SK-N-MC (cell line): Measurements from ENCODE around the gene PAX9.

Experiments used
- DNase-seq: peaks from one replicate; pipeline ENCODE4 v3.0.0-alpha.2; 2011; ENCODE audit warnings: low read depth, low spot score
- H3K27ac ChIP-seq: fragments of 200-600 bp; sonication (generic); 2 replicates; pipeline ENCODE4 v1.5.1; 2016; ENCODE audit warnings: mixed run types
- H3K36me3 ChIP-seq: fragments of 200-600 bp; sonication (generic); 2 replicates; pipeline ENCODE4 v1.6.1; 2017; ENCODE audit warnings: antibody characterized with exemption, low read length, mixed read lengths; ENCODE audit not compliant: insufficient read depth
- H3K4me3 ChIP-seq: fragments of 200-600 bp; sonication (generic); 2 replicates; pipeline ENCODE4 v1.5.1; 2016
- H3K9ac ChIP-seq: fragments of 200-600 bp; sonication (generic); 2 replicates; pipeline ENCODE4 v1.8.0; 2017; ENCODE audit warnings: mixed run types, mixed read lengths; ENCODE audit not compliant: insufficient read length
- H3K9me3 ChIP-seq: fragments of 200-600 bp; sonication (generic); 2 replicates; pipeline ENCODE4 v1.6.1; 2017; ENCODE audit warnings: low read depth, mild to moderate bottlenecking, antibody characterized with exemption, low read length, moderate library complexity, mixed read lengths
- EZH2 ChIP-seq: fragments of 200-600 bp; sonication (generic); IDR thresholded peaks from one replicate; pipeline ENCODE4 v1.6.1; 2017; ENCODE audit warnings: antibody characterized with exemption
- FOXP2 ChIP-seq: optimal IDR thresholded peaks from 2 replicates; pipeline ENCODE3; 2011; ENCODE audit warnings: mild to moderate bottlenecking, moderate library complexity; ENCODE audit not compliant: insufficient read depth; ENCODE audit errors: extremely low read length, control extremely low read depth
- POLR2AphosphoS5 ChIP-seq: IDR thresholded peaks from 2 replicates; pipeline ENCODE4 v1.6.1; 2012; ENCODE audit warnings: mild to moderate bottlenecking, low read depth, low read length, borderline replicate concordance

PAX9 gene

GRCh38 chr14:36663404-36664321, 2.0 kb downstream of the PAX9 start:
- Histone ChIP-seq H3K4me3 (peak overlapping the region; percentile 84), H3K27ac (peak overlapping the region; percentile 59), H3K9ac (peak overlapping the region; percentile 61), H3K36me3 (peaks cover 27% of the 10 kb centered on the region), H3K9me3 (no peaks in the 10 kb centered on the region)
- DNase-seq: no peak
- no peak for TF ChIP-seq POLR2AphosphoS5
- no peak for TF ChIP-seq FOXP2
- no peak for TF ChIP-seq EZH2

- Histone ChIP-seq H3K27ac (peak overlapping the region; percentile 59; the same call in 1 of the 2 replicates), H3K9ac (peak overlapping the region; percentile 61), H3K4me3 (peak overlapping the region; percentile 84), H3K9me3 (no peaks in the 10 kb centered on the region), H3K36me3 (peaks cover 27% of the 10 kb centered on the region)
- TF ChIP-seq POLR2AphosphoS5 (no peak), EZH2 (no peak), FOXP2 (no peak)
- no peak for DNase-seq
These were observed 2.9 kb downstream of the PAX9 start for GRCh38 chr14:36664322-36665193.

- no peak for DNase-seq
- Histone ChIP-seq H3K27ac (no peak overlapping the region), H3K36me3 (peaks cover 29% of the 10 kb centered on the region), H3K9ac (no peak overlapping the region), H3K4me3 (no peak overlapping the region; the same call in 1 of the 2 replicates), H3K9me3 (no peaks in the 10 kb centered on the region)
- TF ChIP-seq EZH2 (no peak), POLR2AphosphoS5 (no peak), FOXP2 (no peak)
These were observed 4.3 kb downstream of the PAX9 start for GRCh38 chr14:36665887-36666415.

- DNase-seq: no peak
- no peak overlapping the region for H3K27ac ChIP-seq
- no peak overlapping the region for H3K4me3 ChIP-seq
- no peak overlapping the region for H3K9ac ChIP-seq
- H3K36me3 ChIP-seq: peaks cover 36% of the 10 kb centered on the region
- TF ChIP-seq POLR2AphosphoS5 (no peak), FOXP2 (no peak), EZH2 (no peak)
- no peaks in the 10 kb centered on the region for H3K9me3 ChIP-seq
These were observed 5.0 kb downstream of the PAX9 start for GRCh38 chr14:36666416-36667206.

- no peak overlapping the region for H3K9ac ChIP-seq
These were observed 6.0 kb downstream of the PAX9 start for GRCh38 chr14:36667679-36668078.

GRCh38 chr14:36671149-36671548, 9.5 kb downstream of the PAX9 start:
- Histone ChIP-seq H3K9me3 (no peaks in the 10 kb centered on the region), H3K36me3 (peaks cover 37% of the 10 kb centered on the region), H3K4me3 (no peak overlapping the region), H3K9ac (no peak overlapping the region), H3K27ac (no peak overlapping the region)
- no peak for DNase-seq
- TF ChIP-seq POLR2AphosphoS5 (no peak), EZH2 (no peak), FOXP2 (no peak)

More at GRCh38 chr14:36667679-36668078, 6.0 kb downstream of the PAX9 start:
- no peak for TF ChIP-seq EZH2
- no peak for TF ChIP-seq POLR2AphosphoS5
- TF ChIP-seq FOXP2: no peak
- H3K36me3 ChIP-seq: peaks cover 44% of the 10 kb centered on the region
- H3K27ac ChIP-seq: peak overlapping the region; percentile 65; the same call in 1 of the 2 replicates
- no peak overlapping the region for H3K4me3 ChIP-seq
- no peak for DNase-seq
- H3K9me3 ChIP-seq: no peaks in the 10 kb centered on the region

GRCh38 chr14:36672095-36672494, 10.4 kb downstream of the PAX9 start:
- Histone ChIP-seq H3K4me3 (no peak overlapping the region), H3K27ac (no peak overlapping the region), H3K9ac (no peak overlapping the region), H3K9me3 (no peaks in the 10 kb centered on the region), H3K36me3 (peaks cover 35% of the 10 kb centered on the region)
- TF ChIP-seq FOXP2 (no peak), EZH2 (no peak), POLR2AphosphoS5 (no peak)
- no peak for DNase-seq

GRCh38 chr14:36674659-36675058, 13.0 kb downstream of the PAX9 start:
- Histone ChIP-seq H3K36me3 (peaks cover 33% of the 10 kb centered on the region), H3K27ac (no peak overlapping the region), H3K4me3 (no peak overlapping the region), H3K9ac (no peak overlapping the region), H3K9me3 (no peaks in the 10 kb centered on the region)
- TF ChIP-seq POLR2AphosphoS5 (no peak), EZH2 (no peak), FOXP2 (no peak)
- no peak for DNase-seq
